ENCODE results near the gene ANKRD22.

GRCh38 chr10:88830643-88831268, 20.9 kb downstream of the ANKRD22 start:
- TF ChIP-seq CTCF (IDR thresholded peaks at IDR 0.05; ENCODE audit: low read length) (no peak), EZH2 (IDR thresholded peaks at IDR 0.05; ENCODE audit: borderline replicate concordance, low read length) (no peak)

Measured in OCI-LY1 (cell line).